ENCODE measurements around the gene PCK2. TPM values are rescaled to one million over a fixed set of nuclear protein-coding genes. Genes with fewer than 3 reads are reported as not detected.

Gene PCK2
- total RNA-seq, 4 donors from 2014 or later: 9.1 to 20.7 (median 12.5) TPM

- Histone ChIP-seq H3K4me3 (peak overlapping the region; percentile 55 to 73 (median 63)), H3K27me3 (peaks cover 0 to 15% (median 0%) of the 10 kb centered on the region in 4 donors), H3K9me3 (no peaks in the 10 kb centered on the region), H3K4me1 (peaks cover 12 to 22% (median 19%) of the 10 kb centered on the region in 4 donors), H3K27ac (replicated peaks in 1 of 4) (no peak overlapping the region), H3K36me3 (no peaks in the 10 kb centered on the region)
- intact Hi-C loops (cut with DNase I): loop anchor here (5.0 kb wide), 1 partner anchor 41 kb away; no protein-coding TSS in a partner anchor
- WGBS: 53% methylated on average over 20 of the region's 20 CpGs
- TF ChIP-seq POLR2A (IDR thresholded peaks at IDR 0.05; ENCODE audit: low read depth) (no peak), POLR2AphosphoS5 (IDR thresholded peaks at IDR 0.05) (no peak), EP300 (IDR thresholded peaks at IDR 0.05) (no peak), CTCF (IDR thresholded peaks at IDR 0.05) (no peak)
- no peak for DNase-seq (ENCODE audit: extremely low spot score)
Measured at GRCh38 chr14:24052656-24053547, 41.2 kb upstream of the PCK2 start.

- peaks cover 12 to 29% (median 23%) of the 10 kb centered on the region in 4 donors for H3K4me1 ChIP-seq
- intact Hi-C loops (cut with DNase I): loop anchor here (5.0 kb wide), 1 partner anchor 41 kb away; no protein-coding TSS in a partner anchor
- no peak overlapping the region for H3K27ac ChIP-seq (replicated peaks in 1 of 4)
- H3K27me3 ChIP-seq: peaks cover 0 to 16% (median 0%) of the 10 kb centered on the region in 4 donors
- 84% methylated on average over 10 of the region's 10 CpGs for WGBS
- no peak for DNase-seq (ENCODE audit: extremely low spot score)
- H3K4me3 ChIP-seq: no peak overlapping the region
- no peaks in the 10 kb centered on the region for H3K36me3 ChIP-seq
- TF ChIP-seq POLR2A (IDR thresholded peaks at IDR 0.05; ENCODE audit: low read depth) (no peak), POLR2AphosphoS5 (IDR thresholded peaks at IDR 0.05) (no peak)
- no peaks in the 10 kb centered on the region for H3K9me3 ChIP-seq
Measured at GRCh38 chr14:24053548-24054323, 40.4 kb upstream of the PCK2 start.

- peaks cover 12 to 31% (median 23%) of the 10 kb centered on the region in 4 donors for H3K4me1 ChIP-seq
- 91% methylated on average over 6 of the region's 6 CpGs for WGBS
- no peak overlapping the region for H3K4me3 ChIP-seq
- H3K9me3 ChIP-seq: no peaks in the 10 kb centered on the region
- intact Hi-C loops (cut with DNase I): loop anchor here (5.0 kb wide), 1 partner anchor 42 kb away; no protein-coding TSS in a partner anchor
- peaks cover 0 to 16% (median 0%) of the 10 kb centered on the region in 4 donors for H3K27me3 ChIP-seq
- no peaks in the 10 kb centered on the region for H3K36me3 ChIP-seq
- no peak for DNase-seq (ENCODE audit: extremely low spot score)
- no peak overlapping the region for H3K27ac ChIP-seq (replicated peaks in 1 of 4)
- TF ChIP-seq EP300 (IDR thresholded peaks at IDR 0.05): no peak
- TF ChIP-seq POLR2AphosphoS5 (IDR thresholded peaks at IDR 0.05): no peak
- TF ChIP-seq POLR2A (IDR thresholded peaks at IDR 0.05; ENCODE audit: low read depth): no peak
- no peak for TF ChIP-seq CTCF (IDR thresholded peaks at IDR 0.05)
Measured at GRCh38 chr14:24054324-24054641, 39.8 kb upstream of the PCK2 start.

GRCh38 chr14:24054646-24055045 is 39.5 kb upstream of the PCK2 start:
- intact Hi-C loops (cut with DNase I): loop anchor here (5.0 kb wide), 1 partner anchor 42 kb away; no protein-coding TSS in a partner anchor
- DNase-seq (ENCODE audit: extremely low spot score): no peak
- no peak overlapping the region for H3K27ac ChIP-seq (replicated peaks in 1 of 4)
- H3K4me1 ChIP-seq: peaks cover 12 to 31% (median 23%) of the 10 kb centered on the region in 4 donors
- H3K36me3 ChIP-seq: no peaks in the 10 kb centered on the region
- peaks cover 0 to 16% (median 0%) of the 10 kb centered on the region in 4 donors for H3K27me3 ChIP-seq
- H3K9me3 ChIP-seq: no peaks in the 10 kb centered on the region
- no peak overlapping the region for H3K4me3 ChIP-seq
- 95% methylated on average over 7 of the region's 9 CpGs for WGBS
- TF ChIP-seq POLR2AphosphoS5 (IDR thresholded peaks at IDR 0.05) (no peak), EP300 (IDR thresholded peaks at IDR 0.05) (no peak), POLR2A (IDR thresholded peaks at IDR 0.05; ENCODE audit: low read depth) (no peak), CTCF (IDR thresholded peaks at IDR 0.05) (no peak)
